ENCODE measurements around the gene DPRX. TPM values are rescaled to one million over a fixed set of nuclear protein-coding genes. Genes with fewer than 3 reads are reported as not detected.

DPRX gene
- total RNA-seq, 1 experiment from 2014 or later = not detected

- TF ChIP-seq ZNF425 (CRISPR knock-in tag; conservative IDR thresholded peaks at IDR 0.05) (no peak), NFE2L1 (CRISPR knock-in tag; IDR thresholded peaks at IDR 0.05) (no peak), PREB (CRISPR knock-in tag; IDR thresholded peaks at IDR 0.05; ENCODE audit: borderline replicate concordance) (no peak), RELA (CRISPR knock-in tag; IDR thresholded peaks at IDR 0.05; ENCODE audit: borderline replicate concordance) (no peak), ETV6 (CRISPR knock-in tag; IDR thresholded peaks at IDR 0.05) (no peak), ELF4 (CRISPR knock-in tag; IDR thresholded peaks at IDR 0.05; ENCODE audit: low read depth) (no peak), STAT6 (CRISPR knock-in tag; conservative IDR thresholded peaks at IDR 0.05; ENCODE audit: low read depth) (no peak), ESRRA (CRISPR knock-in tag; IDR thresholded peaks at IDR 0.05; ENCODE audit: borderline replicate concordance) (no peak), SMAD3 (CRISPR knock-in tag; IDR thresholded peaks at IDR 0.05; ENCODE audit: borderline replicate concordance) (no peak), NR3C1 (CRISPR knock-in tag; conservative IDR thresholded peaks at IDR 0.05; ENCODE audit: low read depth) (no peak), ARID4B (CRISPR knock-in tag; IDR thresholded peaks at IDR 0.05; ENCODE audit: borderline replicate concordance) (no peak), FOXP1 (CRISPR knock-in tag; IDR thresholded peaks at IDR 0.05; ENCODE audit: borderline replicate concordance) (no peak), ZNF232 (CRISPR knock-in tag; IDR thresholded peaks at IDR 0.05) (no peak)
- TF ChIP-seq, protein P1, sequence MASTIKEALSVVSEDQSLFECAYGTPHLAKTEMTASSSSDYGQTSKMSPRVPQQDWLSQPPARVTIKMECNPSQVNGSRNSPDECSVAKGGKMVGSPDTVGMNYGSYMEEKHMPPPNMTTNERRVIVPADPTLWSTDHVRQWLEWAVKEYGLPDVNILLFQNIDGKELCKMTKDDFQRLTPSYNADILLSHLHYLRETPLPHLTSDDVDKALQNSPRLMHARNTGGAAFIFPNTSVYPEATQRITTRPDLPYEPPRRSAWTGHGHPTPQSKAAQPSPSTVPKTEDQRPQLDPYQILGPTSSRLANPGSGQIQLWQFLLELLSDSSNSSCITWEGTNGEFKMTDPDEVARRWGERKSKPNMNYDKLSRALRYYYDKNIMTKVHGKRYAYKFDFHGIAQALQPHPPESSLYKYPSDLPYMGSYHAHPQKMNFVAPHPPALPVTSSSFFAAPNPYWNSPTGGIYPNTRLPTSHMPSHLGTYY (CRISPR knock-in tag; IDR thresholded peaks at IDR 0.05) = no peak
- TF ChIP-seq, protein P2, sequence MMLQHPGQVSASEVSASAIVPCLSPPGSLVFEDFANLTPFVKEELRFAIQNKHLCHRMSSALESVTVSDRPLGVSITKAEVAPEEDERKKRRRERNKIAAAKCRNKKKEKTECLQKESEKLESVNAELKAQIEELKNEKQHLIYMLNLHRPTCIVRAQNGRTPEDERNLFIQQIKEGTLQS (CRISPR knock-in tag; conservative IDR thresholded peaks at IDR 0.05) = no peak
- TF ChIP-seq, protein P3, sequence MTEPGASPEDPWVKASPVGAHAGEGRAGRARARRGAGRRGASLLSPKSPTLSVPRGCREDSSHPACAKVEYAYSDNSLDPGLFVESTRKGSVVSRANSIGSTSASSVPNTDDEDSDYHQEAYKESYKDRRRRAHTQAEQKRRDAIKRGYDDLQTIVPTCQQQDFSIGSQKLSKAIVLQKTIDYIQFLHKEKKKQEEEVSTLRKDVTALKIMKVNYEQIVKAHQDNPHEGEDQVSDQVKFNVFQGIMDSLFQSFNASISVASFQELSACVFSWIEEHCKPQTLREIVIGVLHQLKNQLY (CRISPR knock-in tag; IDR thresholded peaks at IDR 0.05) = no peak
- TF ChIP-seq, protein P4, sequence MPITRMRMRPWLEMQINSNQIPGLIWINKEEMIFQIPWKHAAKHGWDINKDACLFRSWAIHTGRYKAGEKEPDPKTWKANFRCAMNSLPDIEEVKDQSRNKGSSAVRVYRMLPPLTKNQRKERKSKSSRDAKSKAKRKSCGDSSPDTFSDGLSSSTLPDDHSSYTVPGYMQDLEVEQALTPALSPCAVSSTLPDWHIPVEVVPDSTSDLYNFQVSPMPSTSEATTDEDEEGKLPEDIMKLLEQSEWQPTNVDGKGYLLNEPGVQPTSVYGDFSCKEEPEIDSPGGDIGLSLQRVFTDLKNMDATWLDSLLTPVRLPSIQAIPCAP (CRISPR knock-in tag; IDR thresholded peaks at IDR 0.05) = no peak
- TF ChIP-seq, protein P5, sequence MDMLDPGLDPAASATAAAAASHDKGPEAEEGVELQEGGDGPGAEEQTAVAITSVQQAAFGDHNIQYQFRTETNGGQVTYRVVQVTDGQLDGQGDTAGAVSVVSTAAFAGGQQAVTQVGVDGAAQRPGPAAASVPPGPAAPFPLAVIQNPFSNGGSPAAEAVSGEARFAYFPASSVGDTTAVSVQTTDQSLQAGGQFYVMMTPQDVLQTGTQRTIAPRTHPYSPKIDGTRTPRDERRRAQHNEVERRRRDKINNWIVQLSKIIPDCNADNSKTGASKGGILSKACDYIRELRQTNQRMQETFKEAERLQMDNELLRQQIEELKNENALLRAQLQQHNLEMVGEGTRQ (CRISPR knock-in tag; IDR thresholded peaks at IDR 0.05) = no peak
- ChIA-PET CTCF (interaction anchor here (0.7 kb wide), 1 partner anchor 13 kb away, joined by 3 read pairs; no protein-coding TSS in a partner anchor), POLR2A (no interaction called here)
- DNase-seq (ENCODE audit: low spot score) = no peak
- peaks cover 27% of the 10 kb centered on the region for H3K4me1 Mint-ChIP-seq
- H3K9me3 Mint-ChIP-seq = peaks cover 10% of the 10 kb centered on the region
- H3K27me3 Mint-ChIP-seq (ENCODE audit: low read depth) = peaks cover 4% of the 10 kb centered on the region; the same call in 1 of the 2 replicates
- no peak for ATAC-seq
- H3K4me3 Mint-ChIP-seq = no peak overlapping the region
- H3K27ac Mint-ChIP-seq = no peak overlapping the region
- peaks cover 34% of the 10 kb centered on the region for H3K36me3 Mint-ChIP-seq
Measured at GRCh38 chr19:53647792-53648191, 16.0 kb downstream of the DPRX start.

Measured in WTC11 (cell line).